T47D (cell line): ENCODE results near the gene SPTBN4.
"Not testable (repeated sequence)": the region's sequence is repeated elsewhere in the genome, so short reads cannot be mapped to it uniquely, and the experiment has no call there.

Experiments used
- DNase-seq, 2 experiments: peaks; one replicate each; pipeline versions ENCODE4 v3.0.0 to v3.0.0-alpha.2; 2011 to 2012; ENCODE audit warnings: low read depth in 1 of 2, low spot score in 1 of 2
- JUND ChIP-seq: IDR thresholded peaks from 2 replicates; pipeline ENCODE4 v1.6.1; 2012; ENCODE audit warnings: low read depth
- in situ Hi-C: cut with HindIII; loops from 2 replicates; pipeline ENCODE4 v1.10.0; 2016; ENCODE audit warnings: low sequenced_read_pairs, low pct_unique_long_range_greater_than_20kb

The SPTBN4 gene

DNA sequence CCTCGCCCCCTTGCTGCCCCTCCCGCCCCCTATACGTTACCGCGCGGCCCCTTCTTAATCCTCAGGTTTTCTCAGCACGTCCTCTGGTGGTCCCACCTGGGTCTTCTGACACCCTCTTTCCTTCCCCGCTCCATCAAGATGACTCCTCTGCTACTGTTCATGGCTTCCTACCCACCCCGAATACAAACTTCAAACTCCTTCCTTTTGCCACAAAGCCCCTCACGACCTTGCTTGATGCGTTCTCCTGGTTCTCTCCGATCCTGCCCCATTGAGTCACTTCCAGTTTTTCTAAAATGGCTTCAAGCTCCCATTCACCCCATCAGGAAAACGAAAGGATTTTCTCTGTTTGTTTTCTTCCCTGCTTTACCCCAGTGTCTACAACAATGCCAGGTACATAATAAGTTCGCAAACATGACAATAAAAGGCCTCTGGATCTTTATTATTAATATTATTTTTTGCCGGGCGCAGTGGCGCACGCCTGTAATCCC is 21.9 kb upstream of the SPTBN4 start:
- in situ Hi-C loops: no loop called here
- no peak for DNase-seq
- TF ChIP-seq JUND: no peak

- in situ Hi-C loops: no loop called here
- peak in 1 of 2 experiments; percentile 90 for DNase-seq
- no peak for TF ChIP-seq JUND
These were observed 21.0 kb upstream of the SPTBN4 start for GRCh38 chr19:40445780-40446262.

- DNase-seq: no peak
- in situ Hi-C loops: no loop called here
- TF ChIP-seq JUND: no peak
These were observed 20.5 kb upstream of the SPTBN4 start for GRCh38 chr19:40446263-40446784.

DNA sequence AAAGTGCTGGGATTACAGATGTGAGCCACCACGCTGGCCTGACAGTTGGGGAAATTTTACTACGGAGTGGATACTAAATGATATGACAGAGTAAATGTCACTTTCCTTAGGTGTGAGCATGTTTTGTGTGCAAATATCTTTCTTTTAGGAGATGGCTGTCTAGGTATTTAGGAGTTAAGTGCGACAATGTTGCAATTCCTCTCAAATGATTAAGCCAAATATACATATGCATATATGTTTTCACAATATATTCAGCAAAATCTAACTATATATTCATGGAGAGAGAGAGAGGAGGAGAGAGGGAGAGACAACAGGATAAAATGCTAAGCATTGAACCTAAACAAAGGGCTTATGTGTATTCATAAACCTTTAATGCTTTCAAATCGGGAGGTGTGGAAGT is 17.3 kb upstream of the SPTBN4 start:
- in situ Hi-C loops: no loop called here
- TF ChIP-seq JUND: no peak
- no peak for DNase-seq

GRCh38 chr19:40450664-40451063 is 16.1 kb upstream of the SPTBN4 start:
- in situ Hi-C loops: no loop called here
- no peak for DNase-seq
- TF ChIP-seq JUND: no peak

GRCh38 chr19:40452016-40452415 is 14.8 kb upstream of the SPTBN4 start:
- in situ Hi-C loops: no loop called here
- DNase-seq: no peak
- TF ChIP-seq JUND: no peak

GRCh38 chr19:40453151-40453735 is 13.6 kb upstream of the SPTBN4 start:
- TF ChIP-seq JUND: no peak
- in situ Hi-C loops: no loop called here
- no peak for DNase-seq

DNA sequence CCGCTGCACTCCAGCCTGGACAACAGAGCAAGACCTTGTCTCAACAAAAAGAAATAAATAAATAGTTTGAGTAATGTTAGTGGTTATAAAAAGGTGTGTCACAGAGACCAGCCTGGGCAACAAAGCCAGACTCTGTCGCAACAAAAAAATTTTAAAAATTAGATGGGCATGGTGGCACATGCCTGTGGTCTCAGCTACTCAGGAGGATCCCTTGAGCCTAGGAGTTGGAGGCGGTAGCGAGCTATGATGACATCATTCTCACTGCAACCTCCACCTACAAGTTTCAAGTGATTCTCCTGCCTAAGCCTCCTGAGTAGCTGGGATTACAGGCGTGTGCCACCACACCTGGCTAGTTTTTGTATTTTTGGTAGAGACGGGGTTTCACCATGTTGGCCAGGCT is 12.9 kb upstream of the SPTBN4 start:
- in situ Hi-C loops, DNase-seq: not testable (repeated sequence)

DNA sequence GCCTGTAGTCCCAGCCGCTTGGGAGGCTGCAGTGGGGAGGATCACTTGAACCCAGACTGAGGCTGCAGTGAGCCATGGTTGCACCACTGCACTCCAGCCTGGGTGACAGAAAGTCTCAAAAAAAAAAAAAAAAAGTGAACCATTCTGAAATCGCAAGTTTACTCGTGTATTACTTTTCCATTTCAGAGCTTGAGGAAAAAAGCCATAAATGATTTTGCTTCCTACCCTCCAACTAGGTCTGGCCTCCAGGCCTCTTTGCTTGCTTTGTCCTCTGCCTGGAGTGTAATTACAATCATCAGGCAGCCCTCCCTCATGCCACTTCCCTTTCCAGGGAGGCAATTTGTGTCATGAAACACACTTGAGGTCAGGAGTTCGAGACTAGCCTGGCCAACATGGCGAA is 9.8 kb upstream of the SPTBN4 start:
- DNase-seq: no peak
- no peak for TF ChIP-seq JUND
- in situ Hi-C loops: no loop called here

DNA sequence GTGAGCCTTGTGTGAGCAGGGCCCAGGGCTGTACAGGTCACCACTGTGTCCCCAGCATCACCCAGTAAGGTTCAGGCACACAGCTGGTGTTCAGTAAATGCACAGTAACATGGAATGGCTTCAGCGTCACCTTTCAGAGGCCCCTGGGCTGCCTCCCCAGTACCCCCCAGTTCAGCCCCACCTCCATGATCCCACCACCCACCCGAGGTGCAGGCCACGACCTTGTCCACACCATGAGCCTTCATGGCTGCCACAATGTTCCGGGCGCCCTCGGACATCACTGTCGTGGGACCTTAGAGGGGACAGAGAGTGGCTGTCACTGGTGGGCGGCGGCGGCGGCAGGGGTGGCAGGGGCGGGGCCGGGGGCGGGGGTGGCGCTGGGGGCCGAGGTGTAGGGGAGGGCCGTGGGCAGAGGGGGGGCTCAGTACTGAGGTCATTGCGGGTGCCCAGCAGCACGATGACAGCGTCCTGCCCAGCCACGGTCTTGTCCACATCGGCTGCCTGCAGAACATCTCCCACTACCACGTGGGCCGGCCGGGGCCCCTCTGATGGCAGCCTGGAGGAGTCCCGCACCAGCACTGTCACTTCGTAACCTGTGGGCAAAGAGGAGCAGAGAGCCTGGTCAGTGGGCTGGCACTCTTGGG is 8.7 kb upstream of the SPTBN4 start:
- in situ Hi-C loops: no loop called here
- DNase-seq: no peak
- no peak for TF ChIP-seq JUND

DNA sequence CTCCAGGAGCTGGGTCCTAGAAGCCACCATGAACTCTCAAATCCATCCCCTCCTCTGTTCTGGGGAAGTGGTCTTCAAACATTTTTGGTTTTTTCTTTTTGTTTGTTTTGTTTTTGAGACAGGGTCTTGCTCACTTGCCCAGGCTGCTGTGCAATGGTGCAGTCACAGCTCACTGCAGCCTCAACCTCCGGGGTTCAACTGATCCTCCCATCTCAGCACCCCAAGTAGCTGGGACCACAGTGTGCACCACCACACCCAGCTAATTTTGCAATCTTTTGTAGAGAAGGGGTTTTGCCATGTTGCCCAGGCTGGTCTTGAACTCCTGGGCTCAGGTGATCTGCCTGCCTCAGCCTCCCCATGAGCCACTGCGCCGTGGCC is 8.2 kb upstream of the SPTBN4 start:
- no peak for TF ChIP-seq JUND
- DNase-seq: no peak
- in situ Hi-C loops: no loop called here

GRCh38 chr19:40460185-40460584 is 6.6 kb upstream of the SPTBN4 start:
- no peak for TF ChIP-seq JUND
- DNase-seq: no peak

GRCh38 chr19:40461669-40462221 is 5.1 kb upstream of the SPTBN4 start:
- in situ Hi-C loops: no loop called here
- TF ChIP-seq JUND: no peak
- DNase-seq: peak in 1 of 2 experiments; percentile 73

More at GRCh38 chr19:40460185-40460584, 6.6 kb upstream of the SPTBN4 start:
- in situ Hi-C loops: no loop called here

DNA sequence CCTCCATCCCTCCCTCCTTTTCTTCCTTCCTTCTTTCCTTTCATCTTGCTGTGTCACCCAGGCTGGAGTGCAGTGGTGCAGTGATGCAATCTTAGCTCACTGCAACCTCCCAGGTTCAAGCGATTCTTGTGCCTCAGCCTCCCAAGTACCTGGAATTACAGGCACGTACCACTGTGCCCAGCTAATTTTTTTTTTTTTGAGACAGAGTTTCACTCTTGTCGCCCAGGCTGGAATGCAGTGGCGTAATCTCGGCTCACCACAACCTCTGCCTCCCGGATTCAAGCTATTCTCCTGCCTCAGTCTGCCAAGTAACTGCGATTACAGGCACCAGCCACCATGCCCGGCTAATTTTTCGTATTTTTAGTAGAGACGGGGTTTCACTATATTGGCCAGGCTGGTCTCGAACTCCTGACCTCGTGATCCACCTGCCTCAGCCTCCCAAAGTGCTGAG is 3.2 kb upstream of the SPTBN4 start:
- in situ Hi-C loops: not testable (repeated sequence)
- peak in 1 of 2 experiments; percentile 50 for DNase-seq
